Tibial nerve (tissue), 4 donors: ENCODE results near the gene IL1RL2. TPM values are rescaled to one million over a fixed set of nuclear protein-coding genes. Genes with fewer than 3 reads are reported as not detected.
A peak's percentile ranks its signal among the peaks of the same experiment; 100 is the strongest.

Source experiments
- DNase-seq, 2 donors: peaks; one replicate each; pipeline ENCODE4 v3.0.0-alpha.2; 2019; ENCODE audit warnings: low spot score in 2 of 2
- H3K27ac ChIP-seq, 4 donors: fragments of 200-600 bp; sonication (generic) in 3 of 4; one replicate each; pipeline ENCODE4 v1.5.1; 2017 to 2019; ENCODE audit warnings: mild to moderate bottlenecking in 1 of 4
- H3K27me3 ChIP-seq, 2 donors: fragments of 200-600 bp; sonication (generic) in 1 of 2; one replicate each; pipeline versions ENCODE4 v1.5.1 to v1.6.0; 2017 to 2019
- H3K36me3 ChIP-seq, 3 donors: fragments of 200-600 bp; sonication (generic); one replicate each; pipeline ENCODE4 v1.5.1; 2018 to 2019
- H3K4me1 ChIP-seq, 4 donors: fragments of 200-600 bp; sonication (generic) in 3 of 4; one replicate each; pipeline ENCODE4 v1.5.1; 2017 to 2019
- H3K4me3 ChIP-seq, 4 donors: fragments of 200-600 bp; sonication (generic) in 3 of 4; one replicate each; pipeline ENCODE4 v1.5.1; 2017 to 2019; ENCODE audit warnings: mild to moderate bottlenecking in 1 of 4, moderate library complexity in 1 of 4
- H3K9me3 ChIP-seq, 4 donors: fragments of 200-600 bp; sonication (generic) in 3 of 4; one replicate each; pipeline ENCODE4 v1.5.1; 2017 to 2019
- CTCF ChIP-seq, 5 experiments: fragments of 200-600 bp in 3 of 5; fragments of 450-650 bp in 2 of 5; sonication (generic) in 3 of 5; IDR thresholded peaks; one replicate each; pipeline ENCODE4 v1.5.1; 2016 to 2019; ENCODE audit warnings: antibody characterized with exemption in 5 of 5, mild to moderate bottlenecking in 3 of 5, moderate library complexity in 2 of 5
- EP300 ChIP-seq, 2 donors: sonication (generic); formaldehyde crosslinking; IDR thresholded peaks; one replicate each; pipeline ENCODE4 v1.6.1; 2017; ENCODE audit warnings: antibody characterized with exemption in 2 of 2, mild to moderate bottlenecking in 1 of 2
- POLR2A ChIP-seq, 2 donors: fragments of 450-650 bp; IDR thresholded peaks; one replicate each; pipeline ENCODE4 v1.6.1; 2017; ENCODE audit warnings: antibody characterized with exemption in 2 of 2, mild to moderate bottlenecking in 2 of 2, moderate library complexity in 2 of 2
- WGBS, 2 donors: methylation state at CpG; one replicate each; pipeline ENCODE4 v1.1.5; 2018; 5-methylcytosine and 5-hydroxymethylcytosine counted together
- total RNA-seq, 4 donors: library from RNA; depleted of rRNA; stranded (reverse); fragments of >200 nt; gene quantifications; one replicate each; pipeline ENCODE4 v1.1.0, GENCODE V29; 2016

IL1RL2 gene
- total RNA-seq, 4 donors from 2014 or later = 0.30 TPM; not detected in 3

DNA sequence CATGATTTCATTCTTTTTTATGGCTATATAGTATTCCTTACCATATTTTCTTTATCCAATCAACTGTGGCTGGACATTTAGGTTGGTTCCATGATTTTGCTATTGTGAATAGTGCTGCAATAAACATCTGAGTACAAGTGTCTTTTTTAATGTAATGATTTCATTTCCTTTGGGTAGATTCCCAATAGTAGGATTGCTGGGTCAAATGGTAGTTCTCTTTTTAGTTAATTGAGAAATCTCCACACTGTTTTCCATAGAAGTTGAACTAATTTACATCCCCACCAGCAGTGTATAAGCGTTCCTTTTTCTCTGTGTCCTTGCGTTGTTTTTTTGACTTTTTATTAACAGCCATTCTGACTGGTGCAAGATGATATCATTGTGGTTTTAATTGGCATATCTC lies 65.4 kb downstream of the IL1RL2 start:
- no peak for DNase-seq
- H3K36me3 ChIP-seq = no peaks in the 10 kb centered on the region
- 96 to 99% methylated on average over 2 of the region's 2 CpGs for WGBS, 2 donors
- peaks cover 0 to 6% of the 10 kb centered on the region in 2 donors for H3K27me3 ChIP-seq
- peaks cover 0 to 12% (median 0%) of the 10 kb centered on the region in 4 donors for H3K4me1 ChIP-seq
- H3K27ac ChIP-seq = no peak overlapping the region
- TF ChIP-seq EP300 (IDR thresholded peaks at IDR 0.05) (no peak), POLR2A (IDR thresholded peaks at IDR 0.05) (no peak), CTCF (IDR thresholded peaks at IDR 0.05) (no peak)
- H3K4me3 ChIP-seq = no peak overlapping the region
- H3K9me3 ChIP-seq = no peaks in the 10 kb centered on the region

GRCh38 chr2:102253140-102253752 lies 66.4 kb downstream of the IL1RL2 start:
- no peak overlapping the region for H3K4me3 ChIP-seq
- TF ChIP-seq CTCF (IDR thresholded peaks at IDR 0.05) (no peak), EP300 (IDR thresholded peaks at IDR 0.05) (no peak), POLR2A (IDR thresholded peaks at IDR 0.05) (no peak)
- H3K27me3 ChIP-seq = peaks cover 0 to 6% of the 10 kb centered on the region in 2 donors
- DNase-seq = no peak
- WGBS, 2 donors = 93 to 94% methylated on average over 1 of the region's 1 CpG
- peaks cover 0 to 12% (median 0%) of the 10 kb centered on the region in 4 donors for H3K4me1 ChIP-seq
- H3K27ac ChIP-seq = no peak overlapping the region
- H3K9me3 ChIP-seq = no peaks in the 10 kb centered on the region
- H3K36me3 ChIP-seq = no peaks in the 10 kb centered on the region

- no peak for TF ChIP-seq POLR2A (IDR thresholded peaks at IDR 0.05)
- no peak for TF ChIP-seq CTCF (IDR thresholded peaks at IDR 0.05)
- no peak for TF ChIP-seq EP300 (IDR thresholded peaks at IDR 0.05)
- no peaks in the 10 kb centered on the region for H3K36me3 ChIP-seq
- H3K9me3 ChIP-seq = no peaks in the 10 kb centered on the region
- H3K27ac ChIP-seq = no peak overlapping the region
- peaks cover 0 to 12% (median 1%) of the 10 kb centered on the region in 4 donors for H3K4me1 ChIP-seq
- 42 to 48% methylated on average over 2 of the region's 2 CpGs for WGBS, 2 donors
- no peak overlapping the region for H3K4me3 ChIP-seq
- DNase-seq = no peak
- peaks cover 0 to 6% of the 10 kb centered on the region in 2 donors for H3K27me3 ChIP-seq
These were observed 66.9 kb downstream of the IL1RL2 start for GRCh38 chr2:102253753-102254150.

DNA sequence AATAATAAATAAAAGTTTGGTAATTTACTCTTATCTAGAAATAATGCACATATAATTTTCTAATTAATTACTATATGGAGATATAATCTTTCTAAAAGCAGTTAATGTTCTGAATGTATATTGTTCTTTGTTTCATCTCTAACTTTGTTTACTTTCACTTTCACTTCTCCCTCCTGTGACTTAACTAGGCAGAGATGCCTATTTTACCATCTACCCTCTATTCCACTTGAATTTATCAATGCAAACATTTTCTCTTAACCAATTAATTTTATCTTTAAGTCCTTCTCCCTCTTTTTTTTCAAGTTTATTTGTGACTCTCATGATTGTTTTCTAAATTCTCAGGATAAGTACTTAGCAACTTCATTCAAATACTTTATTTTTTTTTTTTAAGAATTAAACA lies 69.5 kb downstream of the IL1RL2 start:
- Histone ChIP-seq H3K9me3 (no peaks in the 10 kb centered on the region), H3K4me1 (peaks cover 0 to 4% (median 1%) of the 10 kb centered on the region in 4 donors), H3K36me3 (no peaks in the 10 kb centered on the region), H3K27me3 (peaks cover 0 to 6% of the 10 kb centered on the region in 2 donors), H3K4me3 (peak overlapping the region in 1 of 4 donors; percentile 18), H3K27ac (no peak overlapping the region)
- no peak for TF ChIP-seq CTCF (IDR thresholded peaks at IDR 0.05)
- TF ChIP-seq POLR2A (IDR thresholded peaks at IDR 0.05) = no peak
- no peak for TF ChIP-seq EP300 (IDR thresholded peaks at IDR 0.05)
- DNase-seq = no peak

DNA sequence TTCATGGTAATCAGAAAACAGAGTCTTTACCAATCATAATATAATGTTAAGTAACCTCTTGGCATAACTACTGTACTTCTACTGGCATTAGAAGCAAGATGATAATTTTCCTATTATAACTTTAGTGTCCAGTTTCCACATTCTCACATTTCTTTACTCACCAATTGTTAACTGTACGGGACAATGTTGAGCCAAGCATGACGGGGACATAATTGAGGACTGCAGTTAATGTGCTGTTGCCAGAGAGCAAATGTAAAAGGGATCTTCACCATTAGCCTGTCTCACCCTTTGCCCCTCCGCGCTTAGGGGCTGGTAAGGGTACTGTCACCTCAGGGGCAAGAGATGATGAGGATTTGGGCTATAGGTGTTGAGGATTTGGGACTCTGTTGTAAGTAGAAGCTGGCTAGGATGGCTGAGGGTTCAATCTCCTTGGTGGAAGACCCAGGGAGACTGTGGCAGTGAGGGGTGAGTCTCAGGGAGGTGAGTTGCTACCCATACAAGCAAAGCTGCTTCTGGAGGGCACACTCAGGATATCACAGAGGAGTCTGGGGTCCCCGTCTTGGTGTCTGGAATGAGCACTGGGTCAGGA lies 70.1 kb downstream of the IL1RL2 start:
- WGBS, 2 donors = 74 to 75% methylated on average over 5 of the region's 5 CpGs
- peak overlapping the region in 1 of 4 donors; percentile 18 for H3K4me3 ChIP-seq

More for the DNA sequence above, 70.1 kb downstream of the IL1RL2 start:
- H3K27me3 ChIP-seq = peaks cover 0 to 6% of the 10 kb centered on the region in 2 donors
- H3K36me3 ChIP-seq = no peaks in the 10 kb centered on the region
- peaks cover 0 to 3% (median 0%) of the 10 kb centered on the region in 4 donors for H3K4me1 ChIP-seq
- no peak overlapping the region for H3K27ac ChIP-seq
- TF ChIP-seq POLR2A (IDR thresholded peaks at IDR 0.05) (no peak), CTCF (IDR thresholded peaks at IDR 0.05) (no peak), EP300 (IDR thresholded peaks at IDR 0.05) (no peak)
- DNase-seq = no peak
- H3K9me3 ChIP-seq = no peaks in the 10 kb centered on the region
